Measurements from ENCODE around the gene LAMC1.

LAMC1 gene

DNA sequence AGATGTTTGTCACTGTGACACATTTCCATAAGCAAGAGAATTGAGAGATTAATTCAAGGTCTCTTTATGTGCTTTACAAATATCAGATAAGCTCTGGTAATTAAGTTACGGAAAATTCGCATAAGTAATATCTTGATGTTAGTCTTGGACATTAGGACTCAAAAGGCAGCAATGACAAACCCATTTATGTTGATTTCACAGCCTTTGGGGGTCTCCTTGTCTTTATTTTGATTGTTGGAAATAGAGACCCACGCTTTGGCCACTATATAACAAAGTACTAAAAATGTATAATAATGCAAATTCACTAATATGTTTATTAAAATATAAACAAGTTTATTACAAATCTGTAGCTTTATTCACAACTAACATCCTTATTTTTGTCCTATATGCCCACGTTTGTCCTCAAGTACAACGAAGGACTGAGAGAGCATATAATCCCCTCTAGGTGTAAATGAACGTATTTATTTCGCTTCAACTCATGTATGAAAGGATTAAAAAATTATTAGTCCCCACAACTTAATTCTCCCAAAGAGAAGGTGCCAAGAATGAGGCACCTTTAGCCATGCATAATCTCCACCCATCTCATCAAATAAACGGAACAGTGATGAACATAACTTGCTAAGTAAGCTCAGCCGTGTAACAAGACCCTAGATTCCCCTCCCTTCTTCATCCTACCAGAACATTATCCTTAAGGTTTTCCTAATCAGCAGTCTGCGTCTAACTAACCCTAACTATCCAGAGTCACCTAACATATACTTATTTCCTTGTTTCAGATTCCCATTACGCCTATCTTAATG lies 1.6 kb upstream of the LAMC1 start:
- no peak for DNase-seq

DNA sequence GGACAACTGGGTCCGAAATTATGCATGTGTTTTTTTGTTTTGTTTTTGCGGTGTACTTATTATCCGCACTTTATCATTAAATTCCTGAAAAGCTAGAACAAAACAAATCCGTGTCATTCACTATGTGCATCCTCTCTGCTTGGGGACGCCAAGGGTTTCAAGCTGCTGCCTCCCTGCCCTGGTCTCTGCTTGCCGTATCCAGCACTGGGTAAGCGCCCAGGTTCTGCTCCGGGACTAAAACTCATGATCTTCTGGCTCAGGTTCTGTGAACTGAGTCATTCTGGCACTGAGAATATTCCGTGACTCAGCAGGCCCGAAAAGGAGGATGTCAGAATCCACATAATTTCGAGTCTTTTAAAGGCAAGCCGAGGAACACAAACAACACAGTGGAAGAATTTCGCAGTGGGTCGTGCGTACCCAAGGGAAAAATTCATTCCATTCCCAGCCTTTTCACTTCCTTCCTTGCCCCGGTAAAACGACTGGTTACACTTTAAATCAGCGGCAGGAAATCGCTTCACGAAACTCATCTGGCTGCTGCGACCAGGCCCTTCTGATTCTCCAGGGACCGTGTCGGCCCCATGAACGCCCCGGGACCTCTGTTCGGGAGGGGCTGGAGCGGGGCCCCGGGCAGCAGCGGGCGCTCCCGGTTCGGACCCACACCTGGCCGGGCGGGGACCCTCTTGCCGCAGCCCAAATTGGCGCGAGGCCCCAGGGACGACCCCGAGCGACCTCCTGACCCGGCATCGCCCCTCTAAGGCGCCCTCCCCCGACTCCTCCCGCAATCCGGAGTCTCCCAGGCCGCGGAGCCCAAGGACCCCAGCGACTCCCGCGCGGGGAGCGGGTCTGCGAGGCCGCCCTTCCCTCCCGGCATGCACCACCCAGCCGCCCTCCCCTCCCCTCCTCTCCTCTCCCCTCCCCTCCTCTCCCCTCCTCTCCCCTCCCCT lies 746 bp upstream of the LAMC1 start:
- no peak for DNase-seq

DNA sequence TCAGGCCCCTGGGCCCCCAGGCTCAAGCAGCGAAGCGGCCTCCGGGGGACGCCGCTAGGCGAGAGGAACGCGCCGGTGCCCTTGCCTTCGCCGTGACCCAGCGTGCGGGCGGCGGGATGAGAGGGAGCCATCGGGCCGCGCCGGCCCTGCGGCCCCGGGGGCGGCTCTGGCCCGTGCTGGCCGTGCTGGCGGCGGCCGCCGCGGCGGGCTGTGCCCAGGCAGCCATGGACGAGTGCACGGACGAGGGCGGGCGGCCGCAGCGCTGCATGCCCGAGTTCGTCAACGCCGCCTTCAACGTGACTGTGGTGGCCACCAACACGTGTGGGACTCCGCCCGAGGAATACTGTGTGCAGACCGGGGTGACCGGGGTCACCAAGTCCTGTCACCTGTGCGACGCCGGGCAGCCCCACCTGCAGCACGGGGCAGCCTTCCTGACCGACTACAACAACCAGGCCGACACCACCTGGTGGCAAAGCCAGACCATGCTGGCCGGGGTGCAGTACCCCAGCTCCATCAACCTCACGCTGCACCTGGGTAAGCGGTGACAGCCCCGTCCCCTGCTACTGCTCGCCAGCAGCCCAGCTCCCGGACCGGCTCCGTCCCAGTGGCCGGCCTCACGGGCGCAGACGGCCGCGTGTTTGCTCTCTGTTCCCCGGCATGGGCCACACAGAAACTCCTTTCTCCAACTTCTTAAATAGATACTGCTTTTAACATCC lies 539 bp downstream of the LAMC1 start:
- DNase-seq, result peak; percentile 26

- DNase-seq, result no peak
These were observed 1.2 kb downstream of the LAMC1 start for GRCh38 chr1:183024317-183025009.

DNA sequence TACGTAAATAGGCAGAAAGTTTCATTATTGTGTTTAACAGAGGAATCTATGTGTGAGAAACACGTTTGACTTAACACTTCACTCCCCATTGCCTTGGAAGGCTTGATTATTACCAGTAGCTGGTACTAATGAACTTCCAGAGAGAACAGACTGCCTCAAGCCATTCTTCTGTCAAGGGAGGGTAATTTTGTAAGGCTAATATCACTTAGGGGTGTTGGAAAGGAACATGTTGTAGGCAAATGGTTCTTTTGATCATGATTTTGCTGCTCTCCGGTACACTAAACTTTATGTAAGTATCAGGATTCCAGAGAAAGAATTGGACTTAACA lies 1.8 kb downstream of the LAMC1 start:
- no peak for DNase-seq

DNA sequence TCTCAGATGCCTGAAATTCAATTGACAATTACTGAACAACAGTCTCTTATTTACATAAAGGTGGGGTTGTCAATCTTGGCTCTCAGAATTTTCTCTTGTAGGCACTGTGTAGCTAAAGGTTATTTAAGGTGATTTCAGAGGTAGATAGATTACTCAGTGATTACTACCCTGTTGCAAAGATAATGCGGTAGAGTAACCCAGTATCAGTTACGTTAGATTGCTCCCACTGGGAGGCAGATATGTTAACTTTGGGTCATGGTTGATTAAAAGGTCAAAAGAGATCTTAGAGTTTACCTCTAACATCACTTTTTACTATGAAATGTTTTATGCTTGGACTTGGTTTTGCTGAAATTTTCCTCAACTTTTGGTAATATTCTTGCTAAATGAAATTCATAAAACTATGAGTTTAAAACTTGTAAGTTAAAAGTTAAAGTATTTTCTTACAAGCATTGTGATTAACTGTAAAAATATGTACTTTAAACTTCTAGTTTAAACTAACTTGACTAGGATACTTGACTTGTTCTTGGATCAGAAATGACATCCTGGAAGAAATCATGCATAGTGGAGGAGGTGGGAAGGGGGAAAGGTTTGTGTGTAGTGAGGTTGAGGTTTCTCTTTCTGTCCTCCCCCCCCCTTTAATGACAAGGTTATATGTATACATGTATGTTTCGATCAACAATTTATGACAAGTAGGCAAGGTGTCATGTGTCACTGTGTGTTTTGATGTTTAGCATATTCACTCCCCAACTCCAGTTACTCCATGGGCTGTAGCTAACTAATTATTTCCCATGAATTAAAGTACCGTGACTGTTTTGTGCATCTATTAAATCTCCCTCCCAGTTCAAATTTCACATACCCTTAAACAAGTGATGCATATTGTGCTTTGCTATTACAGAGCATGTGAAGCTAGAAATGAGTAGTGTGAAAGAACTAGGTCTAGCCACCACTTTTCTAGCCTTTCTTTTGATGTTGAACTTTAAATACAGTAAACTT lies 2.9 kb downstream of the LAMC1 start:
- no peak for DNase-seq

GRCh38 chr1:183027031-183027430 lies 3.8 kb downstream of the LAMC1 start:
- no peak for DNase-seq

DNA sequence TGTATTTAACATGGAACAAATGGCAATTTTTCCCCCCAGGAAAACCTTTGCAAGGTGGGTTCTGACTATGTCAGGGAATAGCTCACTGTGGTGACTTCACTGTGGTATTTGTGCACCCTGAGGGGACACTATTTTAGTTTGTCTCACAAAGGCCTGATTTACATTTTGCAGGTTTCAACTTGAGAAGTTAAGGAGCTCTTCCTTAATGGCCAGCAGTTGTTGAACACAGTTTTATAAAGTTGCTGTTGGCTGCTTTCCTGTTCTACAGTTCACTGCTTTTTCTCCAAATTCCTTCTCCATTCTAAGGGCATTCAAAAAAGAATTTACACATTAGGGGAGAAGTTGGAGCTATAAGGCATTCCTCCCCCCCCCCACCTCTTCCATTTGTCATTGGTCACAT lies 4.6 kb downstream of the LAMC1 start:
- no peak for DNase-seq

- DNase-seq, result no peak
These were observed 6.4 kb downstream of the LAMC1 start for GRCh38 chr1:183029591-183030000.

- no peak for DNase-seq
These were observed 6.8 kb downstream of the LAMC1 start for GRCh38 chr1:183030053-183030452.

GRCh38 chr1:183032122-183032921 lies 9.1 kb downstream of the LAMC1 start:
- DNase-seq, result no peak

- DNase-seq, result no peak
These were observed 10.0 kb downstream of the LAMC1 start for GRCh38 chr1:183033205-183033604.

DNA sequence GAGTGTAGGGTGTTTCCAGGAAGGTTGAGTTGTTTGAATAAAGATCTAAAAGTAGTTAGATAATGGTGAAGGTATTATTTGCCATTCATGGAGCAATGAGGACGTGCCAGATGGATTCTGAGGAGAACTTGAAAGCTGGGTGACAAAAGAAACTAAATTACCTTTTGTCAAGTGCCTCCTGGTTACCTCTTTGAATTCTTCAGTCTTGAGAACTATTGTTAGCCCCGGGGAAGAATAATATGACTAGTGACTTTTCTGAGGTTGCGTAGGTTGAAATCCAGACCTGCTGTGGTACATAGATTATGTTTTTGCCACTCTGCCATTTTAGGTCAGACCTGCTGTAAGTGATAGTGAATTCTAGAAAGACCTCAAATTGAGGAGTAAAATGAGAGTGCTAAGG lies 11.5 kb downstream of the LAMC1 start:
- DNase-seq, result no peak

GRCh38 chr1:183038333-183038866 lies 15.2 kb downstream of the LAMC1 start:
- DNase-seq, result no peak

GRCh38 chr1:183038913-183039312 lies 15.7 kb downstream of the LAMC1 start:
- DNase-seq, result no peak

- no peak for DNase-seq
These were observed 16.1 kb downstream of the LAMC1 start for GRCh38 chr1:183039330-183039729.

DNA sequence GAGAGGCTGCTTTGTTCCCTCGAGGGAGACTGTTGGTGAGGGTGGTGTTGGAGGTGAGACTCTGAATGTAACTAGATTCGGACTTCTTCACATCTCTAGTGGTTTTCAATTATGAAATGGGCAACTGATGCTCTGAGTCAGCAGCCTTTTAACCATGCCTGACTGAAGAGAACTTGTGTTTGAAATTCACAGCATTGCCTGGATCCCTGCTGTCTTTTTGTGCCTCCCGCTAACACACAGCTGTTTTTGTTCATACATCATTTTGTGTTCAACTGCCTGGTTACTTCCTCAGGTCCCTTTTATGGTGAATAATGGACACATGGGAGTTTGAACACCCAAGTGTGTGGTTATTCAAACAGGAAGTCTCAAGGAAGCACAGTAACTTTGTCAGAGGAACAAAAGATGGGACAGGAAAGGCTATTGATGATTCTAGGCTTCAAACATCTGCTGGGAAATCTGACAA lies 16.8 kb downstream of the LAMC1 start:
- peak; percentile 57 for DNase-seq

DNA sequence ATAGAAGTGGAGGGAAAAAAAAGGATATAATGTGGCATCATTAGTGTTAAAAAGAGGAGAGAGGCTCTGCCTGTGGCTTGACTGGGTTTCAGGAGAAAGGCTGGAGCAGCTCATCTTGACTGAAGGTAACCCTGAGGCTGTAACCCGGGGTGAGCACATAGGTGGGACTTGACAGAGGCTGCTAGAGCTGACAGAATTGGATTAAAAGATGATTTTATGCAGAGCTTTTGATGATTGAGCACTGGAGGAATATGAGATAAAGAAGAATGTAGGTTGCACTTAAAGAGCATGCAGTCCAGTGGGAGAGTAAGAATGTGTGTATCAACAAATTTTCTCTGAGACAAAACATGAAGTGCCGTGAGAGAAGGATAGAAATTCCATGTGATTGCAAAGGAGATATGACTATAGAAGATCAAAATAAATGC lies 17.3 kb downstream of the LAMC1 start:
- no peak for DNase-seq

GRCh38 chr1:183043254-183043653 lies 20.0 kb downstream of the LAMC1 start:
- no peak for DNase-seq

Data from DMS79 (cell line).